ENCODE data around the gene NEK11.
"Not testable (repeated sequence)": the region's sequence is repeated elsewhere in the genome, so short reads cannot be mapped to it uniquely, and the experiment has no call there.

NEK11 gene

GRCh38 chr3:131361066-131361463 lies 334.4 kb downstream of the NEK11 start:
- DNase-seq (ENCODE audit: low spot score) = not testable (repeated sequence)

- DNase-seq (ENCODE audit: low spot score) = peak; percentile 42
These were observed 335.1 kb downstream of the NEK11 start for GRCh38 chr3:131361464-131362421.

GRCh38 chr3:131363275-131363674 lies 336.6 kb downstream of the NEK11 start:
- DNase-seq (ENCODE audit: low spot score) = no peak

- DNase-seq (ENCODE audit: low spot score) = no peak
These were observed 344.4 kb downstream of the NEK11 start for GRCh38 chr3:131370935-131371687.

- no peak for DNase-seq (ENCODE audit: low spot score)
These were observed 345.0 kb downstream of the NEK11 start for GRCh38 chr3:131371688-131372066.

- DNase-seq (ENCODE audit: low spot score) = no peak
These were observed 348.1 kb downstream of the NEK11 start for GRCh38 chr3:131374741-131375140.

- DNase-seq (ENCODE audit: low spot score) = not testable (repeated sequence)
These were observed 354.3 kb downstream of the NEK11 start for GRCh38 chr3:131380821-131381444.

- DNase-seq (ENCODE audit: low spot score) = peak; percentile 95
These were observed 355.0 kb downstream of the NEK11 start, which contains the start of gene NUDT16 for GRCh38 chr3:131381445-131382291. Gene NUDT16 (plus strand): TSS chr3:131381774. CDS start chr3:131381805, 31 bp downstream.

GRCh38 chr3:131386429-131387165 lies 359.9 kb downstream of the NEK11 start:
- DNase-seq (ENCODE audit: low spot score) = no peak

- DNase-seq (ENCODE audit: low spot score) = no peak
These were observed 361.3 kb downstream of the NEK11 start for GRCh38 chr3:131387796-131388489.

- no peak for DNase-seq (ENCODE audit: low spot score)
These were observed 361.8 kb downstream of the NEK11 start for GRCh38 chr3:131388490-131388799.

GRCh38 chr3:131390331-131390730 lies 363.7 kb downstream of the NEK11 start:
- no peak for DNase-seq (ENCODE audit: low spot score)

- DNase-seq (ENCODE audit: low spot score) = no peak
These were observed 366.4 kb downstream of the NEK11 start for GRCh38 chr3:131393051-131393450.

- no peak for DNase-seq (ENCODE audit: low spot score)
These were observed 367.2 kb downstream of the NEK11 start for GRCh38 chr3:131393868-131394267.

GRCh38 chr3:131394400-131394799 lies 367.7 kb downstream of the NEK11 start:
- DNase-seq (ENCODE audit: low spot score) = no peak

- DNase-seq (ENCODE audit: low spot score) = no peak
These were observed 369.5 kb downstream of the NEK11 start for GRCh38 chr3:131396170-131396569.

- DNase-seq (ENCODE audit: low spot score) = no peak
These were observed 371.2 kb downstream of the NEK11 start for GRCh38 chr3:131397889-131398288.
